T-helper 2 cell (primary cell): ENCODE results near the gene BEND5.

Experiments used
- DNase-seq, 5 experiments: peaks; one replicate each; pipeline versions ENCODE4 v3.0.0 to v3.0.0-alpha.2; 2012 to 2022

The BEND5 gene

GRCh38 chr1:48678710-48679505 is 97.8 kb downstream of the BEND5 start:
- no peak for DNase-seq
